Suprapubic skin (tissue), 3 donors: ENCODE data around the gene SERPINF2.

Experiments used
- CTCF ChIP-seq, 2 donors: fragments of 200-600 bp in 1 of 2; fragments of 450-650 bp in 1 of 2; sonication (generic) in 1 of 2; IDR thresholded peaks; one replicate each; pipeline ENCODE4 v1.5.1; 2016 to 2019; ENCODE audit warnings: antibody characterized with exemption in 2 of 2, mild to moderate bottlenecking in 1 of 2, moderate library complexity in 1 of 2
- EP300 ChIP-seq: sonication (generic); formaldehyde crosslinking; IDR thresholded peaks from one replicate; pipeline ENCODE4 v1.6.1; 2017; ENCODE audit warnings: antibody characterized with exemption
- POLR2A ChIP-seq, 2 donors: fragments of 450-650 bp; IDR thresholded peaks; one replicate each; pipeline ENCODE4 v1.6.1; 2017; ENCODE audit warnings: antibody characterized with exemption in 2 of 2, mild to moderate bottlenecking in 2 of 2, moderate library complexity in 2 of 2

GRCh38 chr17:1759529-1759928, 16.9 kb downstream of the SERPINF2 start:
- TF ChIP-seq CTCF (IDR thresholded peaks at IDR 0.05) = no peak
- no peak for TF ChIP-seq EP300
- TF ChIP-seq POLR2A (IDR thresholded peaks at IDR 0.05) = no peak
